Mesendoderm (in vitro differentiated cells): ENCODE results near the gene WNT1.
A peak's percentile ranks its signal among the peaks of the same experiment; 100 is the strongest.

Source experiments
- DNase-seq: peaks from one replicate; pipeline ENCODE4 v3.0.0; 2013
- H2AK5ac ChIP-seq: 2 replicates; pipeline ENCODE4 v1.6.1; 2013; ENCODE audit warnings: low read length, inconsistent platforms
- H2BK120ac ChIP-seq: 2 replicates; pipeline ENCODE4 v1.6.1; 2013; ENCODE audit warnings: low read depth, mild to moderate bottlenecking, low read length, moderate library complexity, mixed read lengths
- H2BK15ac ChIP-seq: replicated peaks from 2 replicates; pipeline ENCODE4 v1.6.1; 2013; ENCODE audit warnings: low read depth, mild to moderate bottlenecking, moderate library complexity
- H2BK5ac ChIP-seq: 2 replicates; pipeline ENCODE4 v1.6.1; 2013; ENCODE audit warnings: low read length, inconsistent platforms
- H3K18ac ChIP-seq: 2 replicates; pipeline ENCODE4 v1.6.1; 2013; ENCODE audit warnings: mild to moderate bottlenecking, low read length, mixed read lengths
- H3K23ac ChIP-seq: one replicate; pipeline ENCODE4 v1.6.1; 2013; ENCODE audit warnings: low read length
- H3K27ac ChIP-seq: 2 replicates; pipeline ENCODE4 v1.5.1; 2013; ENCODE audit warnings: low read depth, mild to moderate bottlenecking, inconsistent platforms, low read length, moderate library complexity
- H3K27me3 ChIP-seq: 2 replicates; pipeline ENCODE4 v1.6.1; 2013; ENCODE audit warnings: low read length, control low read depth, mild to moderate bottlenecking, inconsistent platforms; ENCODE audit not compliant: insufficient read depth, poor library complexity
- H3K36me3 ChIP-seq: 2 replicates; pipeline ENCODE4 v1.6.1; 2013; ENCODE audit warnings: low read length, inconsistent platforms; ENCODE audit not compliant: control insufficient read depth, insufficient read depth
- H3K4ac ChIP-seq: one replicate; pipeline ENCODE4 v1.6.1; 2013; ENCODE audit warnings: low read depth, mild to moderate bottlenecking, low read length, moderate library complexity
- H3K4me1 ChIP-seq: 2 replicates; pipeline ENCODE4 v1.6.1; 2013; ENCODE audit warnings: low read depth, low read length, inconsistent platforms; ENCODE audit not compliant: control insufficient read depth
- H3K4me2 ChIP-seq: 2 replicates; pipeline ENCODE4 v1.6.1; 2013; ENCODE audit warnings: low read length
- H3K4me3 ChIP-seq: 2 replicates; pipeline ENCODE4 v1.5.1; 2013; ENCODE audit warnings: mild to moderate bottlenecking, low read length
- H3K56ac ChIP-seq: one replicate; pipeline ENCODE4 v1.6.1; 2013; ENCODE audit warnings: low read length
- H3K79me1 ChIP-seq: 2 replicates; pipeline ENCODE4 v1.6.1; 2013; ENCODE audit warnings: low read length, inconsistent platforms
- H3K79me2 ChIP-seq: 2 replicates; pipeline ENCODE4 v1.6.1; 2013; ENCODE audit warnings: mild to moderate bottlenecking, low read length; ENCODE audit not compliant: control insufficient read depth, insufficient read depth
- H3K9ac ChIP-seq: 2 replicates; pipeline ENCODE4 v1.6.1; 2013; ENCODE audit warnings: low read length, inconsistent platforms
- H4K5ac ChIP-seq: one replicate; pipeline ENCODE4 v1.6.1; 2013; ENCODE audit warnings: low read length
- H4K8ac ChIP-seq: one replicate; pipeline ENCODE4 v1.6.1; 2013; ENCODE audit warnings: low read depth, mild to moderate bottlenecking, control low read depth, low read length, moderate library complexity
- WGBS: extraction: QIAGEN DNeasy Blood & Tissue Kit; methylation state at CpG from one replicate; pipeline ENCODE4 v1.1.7; 2013; ENCODE audit warnings: low lambda C conversion rate, missing lambda C conversion rate; ENCODE audit not compliant: insufficient coverage; ENCODE audit errors: extremely low coverage; 5-methylcytosine and 5-hydroxymethylcytosine counted together

The WNT1 gene

DNA sequence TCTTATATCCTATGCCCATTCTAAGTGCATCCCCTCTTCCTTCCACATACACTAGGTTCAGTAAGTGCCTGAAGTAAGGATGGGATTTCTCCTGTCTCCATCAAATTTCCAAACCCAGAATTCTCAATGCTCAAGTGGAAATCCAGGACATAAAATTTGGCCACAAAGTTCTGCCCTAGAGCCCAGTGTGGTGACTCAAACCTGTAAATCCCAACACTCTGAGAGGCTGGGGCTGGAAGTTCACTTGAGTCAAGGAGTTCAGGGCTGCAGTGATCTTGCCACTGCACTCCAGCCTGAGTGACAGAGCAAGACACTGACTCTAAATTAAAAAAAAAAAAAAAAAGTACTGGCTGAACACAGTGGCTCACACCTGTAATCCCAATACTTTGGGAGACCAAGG lies 16.3 kb upstream of the WNT1 start:
- DNase-seq: no peak
- no peak overlapping the region for H3K4me2 ChIP-seq
- no peak overlapping the region for H2BK5ac ChIP-seq
- H3K79me2 ChIP-seq: no peaks in the 10 kb centered on the region
- no peak overlapping the region for H3K4ac ChIP-seq
- no peak overlapping the region for H4K5ac ChIP-seq
- no peak overlapping the region for H3K27ac ChIP-seq
- H3K23ac ChIP-seq: no peak overlapping the region
- H3K56ac ChIP-seq: no peak overlapping the region
- H2BK15ac ChIP-seq: no peak overlapping the region
- no peak overlapping the region for H2AK5ac ChIP-seq
- no peaks in the 10 kb centered on the region for H3K79me1 ChIP-seq
- H3K9ac ChIP-seq: no peak overlapping the region
- no peaks in the 10 kb centered on the region for H3K36me3 ChIP-seq
- H4K8ac ChIP-seq: no peak overlapping the region
- no peak overlapping the region for H3K18ac ChIP-seq
- peaks cover 3% of the 10 kb centered on the region for H3K4me1 ChIP-seq
- H2BK120ac ChIP-seq: no peak overlapping the region
- H3K27me3 ChIP-seq: no peaks in the 10 kb centered on the region
- H3K4me3 ChIP-seq: no peak overlapping the region

DNA sequence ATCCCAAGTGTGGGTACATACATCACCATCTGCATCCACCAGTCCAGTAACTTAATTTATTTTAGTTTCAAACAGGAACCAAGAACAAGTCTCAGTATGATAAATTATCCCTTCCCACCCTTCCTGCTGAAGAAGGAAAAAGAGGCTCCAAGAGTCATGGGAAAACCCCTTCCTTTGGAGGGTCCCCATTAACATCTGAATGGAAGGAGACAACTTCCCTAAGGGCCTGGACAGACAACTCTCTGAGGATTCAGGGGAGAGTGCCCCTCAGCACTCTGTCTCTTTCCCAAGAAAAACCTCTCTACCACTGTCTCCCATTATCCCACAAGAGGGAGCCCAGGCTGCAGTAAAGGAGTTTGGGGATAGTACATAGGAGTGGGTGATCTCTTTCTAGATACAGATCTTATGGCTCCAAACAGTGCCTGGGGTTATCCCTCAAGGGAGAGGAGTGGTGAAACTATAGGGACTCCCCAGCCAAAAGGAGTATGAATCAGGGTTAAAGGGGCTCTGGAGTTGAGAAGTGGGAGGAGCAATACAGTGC lies 12.8 kb upstream of the WNT1 start:
- H3K4me3 ChIP-seq: no peak overlapping the region
- no peak overlapping the region for H3K4ac ChIP-seq
- no peak overlapping the region for H2AK5ac ChIP-seq
- H3K9ac ChIP-seq: no peak overlapping the region
- no peaks in the 10 kb centered on the region for H3K79me2 ChIP-seq
- no peak overlapping the region for H4K5ac ChIP-seq
- H2BK120ac ChIP-seq: no peak overlapping the region
- H3K4me1 ChIP-seq: no peaks in the 10 kb centered on the region
- H4K8ac ChIP-seq: no peak overlapping the region
- no peaks in the 10 kb centered on the region for H3K36me3 ChIP-seq
- no peak overlapping the region for H3K56ac ChIP-seq
- H3K27me3 ChIP-seq: peaks cover 14% of the 10 kb centered on the region
- no peak overlapping the region for H3K4me2 ChIP-seq
- no peak overlapping the region for H3K23ac ChIP-seq
- no peaks in the 10 kb centered on the region for H3K79me1 ChIP-seq
- peak; percentile 60 for DNase-seq
- H3K27ac ChIP-seq: no peak overlapping the region
- H3K18ac ChIP-seq: no peak overlapping the region
- H2BK5ac ChIP-seq: no peak overlapping the region
- H2BK15ac ChIP-seq: no peak overlapping the region

DNA sequence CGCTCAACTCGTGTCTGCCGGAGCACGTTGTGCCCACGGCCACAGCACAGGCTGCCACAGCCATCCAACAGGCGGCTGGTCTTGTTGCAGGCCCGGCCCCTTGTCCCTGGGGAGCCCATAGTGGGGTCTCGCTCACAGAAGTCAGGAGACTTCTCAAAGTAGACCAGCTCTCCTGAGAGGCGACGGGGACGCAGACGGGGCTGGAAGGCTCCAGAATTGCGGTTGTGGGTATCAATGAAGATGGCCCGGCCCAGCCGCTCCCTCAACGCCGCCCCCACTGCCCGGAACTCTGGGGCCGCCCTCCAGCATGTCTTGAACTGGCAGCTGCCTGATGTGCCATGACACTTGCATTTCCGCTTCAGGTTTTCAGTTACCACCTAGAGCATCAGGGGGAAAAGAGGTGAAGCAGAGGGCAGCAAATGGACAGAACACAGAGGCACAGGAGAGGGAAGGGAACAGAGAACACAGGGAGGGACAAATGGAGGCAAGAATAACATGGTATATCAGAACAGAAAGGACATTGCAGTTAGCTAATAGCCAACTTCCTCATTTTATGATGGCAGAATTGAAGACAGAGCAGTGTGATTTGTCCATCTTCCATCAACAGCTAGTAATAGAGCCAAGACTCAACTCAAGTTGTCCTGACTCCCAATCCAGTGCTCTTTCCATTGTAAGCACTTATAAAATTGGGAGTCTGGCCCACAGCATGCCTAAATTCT lies 11.8 kb upstream of the WNT1 start:
- H2BK120ac ChIP-seq: no peak overlapping the region
- no CpG with 5 or more reads among the region's 20 CpGs for WGBS
- no peak overlapping the region for H3K18ac ChIP-seq
- H3K4me3 ChIP-seq: no peak overlapping the region
- H3K79me1 ChIP-seq: no peaks in the 10 kb centered on the region
- no peak overlapping the region for H3K4ac ChIP-seq
- H3K9ac ChIP-seq: no peak overlapping the region
- H2BK5ac ChIP-seq: no peak overlapping the region
- H3K56ac ChIP-seq: peak overlapping the region; percentile 17
- no peak overlapping the region for H4K8ac ChIP-seq
- H3K27ac ChIP-seq: no peak overlapping the region
- no peaks in the 10 kb centered on the region for H3K4me1 ChIP-seq
- no peak overlapping the region for H3K4me2 ChIP-seq
- no peak overlapping the region for H4K5ac ChIP-seq
- H3K27me3 ChIP-seq: peaks cover 24% of the 10 kb centered on the region
- H3K23ac ChIP-seq: no peak overlapping the region
- DNase-seq: no peak
- H3K36me3 ChIP-seq: no peaks in the 10 kb centered on the region
- no peaks in the 10 kb centered on the region for H3K79me2 ChIP-seq
- no peak overlapping the region for H2AK5ac ChIP-seq
- H2BK15ac ChIP-seq: no peak overlapping the region

DNA sequence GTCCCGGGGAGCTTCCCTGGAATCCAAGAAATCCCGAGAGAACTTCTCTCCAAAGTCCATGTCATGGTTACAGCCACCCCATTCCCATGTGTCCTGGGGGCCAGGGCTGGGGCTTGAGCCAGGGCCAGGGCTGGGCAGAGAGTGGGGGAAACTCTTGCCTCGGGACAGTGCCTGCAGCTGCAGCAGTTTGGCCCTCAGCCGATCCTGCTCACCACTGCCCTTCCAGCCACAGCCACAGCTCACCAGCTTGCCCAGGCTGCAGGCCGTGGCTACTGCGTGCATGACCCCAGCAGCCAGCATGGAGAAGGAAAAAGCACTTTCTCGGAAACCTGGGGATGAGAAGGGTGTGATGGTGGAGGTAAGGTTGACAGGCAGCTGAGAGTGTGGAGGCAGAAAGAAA lies 10.1 kb upstream of the WNT1 start:
- H4K5ac ChIP-seq: no peak overlapping the region

DNA sequence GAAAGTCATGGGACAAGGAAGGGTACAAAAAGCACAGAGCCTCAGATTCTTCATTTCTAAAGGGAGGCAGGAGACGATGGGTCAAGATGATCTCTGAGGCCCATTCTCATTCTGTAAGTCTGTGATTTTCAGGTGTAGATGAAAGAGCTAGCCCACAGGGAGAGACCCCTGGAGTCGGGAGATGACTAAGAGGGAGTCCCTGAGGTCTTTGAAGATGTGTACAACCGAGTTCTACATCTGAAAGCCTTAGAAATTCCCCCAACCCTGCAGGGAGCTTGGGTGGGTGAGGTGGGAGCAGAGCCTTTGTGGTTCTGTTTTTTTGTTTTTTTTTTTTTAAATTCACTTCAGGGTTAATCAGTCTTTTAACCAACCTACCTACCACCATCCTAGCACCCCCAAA lies 9.7 kb upstream of the WNT1 start:
- WGBS: no CpG with 5 or more reads among the region's 3 CpGs

More for the DNA sequence above, 10.1 kb upstream of the WNT1 start:
- no peak overlapping the region for H3K4me3 ChIP-seq
- no peak overlapping the region for H3K27ac ChIP-seq
- H2BK15ac ChIP-seq: no peak overlapping the region
- no CpG with 5 or more reads among the region's 7 CpGs for WGBS
- no peak overlapping the region for H3K56ac ChIP-seq
- no peak overlapping the region for H2BK120ac ChIP-seq
- H3K4ac ChIP-seq: no peak overlapping the region
- no peaks in the 10 kb centered on the region for H3K4me1 ChIP-seq
- H3K9ac ChIP-seq: no peak overlapping the region
- no peak overlapping the region for H4K8ac ChIP-seq
- DNase-seq: no peak
- no peaks in the 10 kb centered on the region for H3K79me2 ChIP-seq
- H3K27me3 ChIP-seq: peaks cover 34% of the 10 kb centered on the region
- H3K36me3 ChIP-seq: no peaks in the 10 kb centered on the region
- no peaks in the 10 kb centered on the region for H3K79me1 ChIP-seq
- H3K4me2 ChIP-seq: no peak overlapping the region
- H2BK5ac ChIP-seq: no peak overlapping the region
- H3K18ac ChIP-seq: no peak overlapping the region
- no peak overlapping the region for H3K23ac ChIP-seq
- no peak overlapping the region for H2AK5ac ChIP-seq

More for the DNA sequence above, 9.7 kb upstream of the WNT1 start:
- DNase-seq: no peak
- Histone ChIP-seq H3K4me3 (no peak overlapping the region), H3K27me3 (peaks cover 39% of the 10 kb centered on the region), H3K27ac (no peak overlapping the region), H2BK15ac (no peak overlapping the region), H4K8ac (no peak overlapping the region), H3K18ac (no peak overlapping the region), H3K36me3 (no peaks in the 10 kb centered on the region), H3K9ac (no peak overlapping the region), H3K4me1 (no peaks in the 10 kb centered on the region), H2BK120ac (no peak overlapping the region), H3K4me2 (no peak overlapping the region), H3K56ac (no peak overlapping the region), H2AK5ac (no peak overlapping the region), H3K79me2 (no peaks in the 10 kb centered on the region), H3K79me1 (no peaks in the 10 kb centered on the region), H2BK5ac (no peak overlapping the region), H3K23ac (no peak overlapping the region), H4K5ac (no peak overlapping the region), H3K4ac (no peak overlapping the region)
